Lower leg skin (tissue), 3 donors: ENCODE measurements around the gene SLC38A6.

Experiments used
- CTCF ChIP-seq, 3 donors: fragments of 450-650 bp; IDR thresholded peaks; one replicate each; pipeline ENCODE4 v1.5.1; 2016; ENCODE audit warnings: antibody characterized with exemption in 3 of 3, mild to moderate bottlenecking in 3 of 3, moderate library complexity in 2 of 3
- POLR2A ChIP-seq, 2 donors: fragments of 450-650 bp; IDR thresholded peaks; one replicate each; pipeline ENCODE4 v1.6.1; 2016 to 2017; ENCODE audit warnings: antibody characterized with exemption in 2 of 2, mild to moderate bottlenecking in 1 of 2, moderate library complexity in 1 of 2

GRCh38 chr14:60977847-60978246, 3.2 kb upstream of the SLC38A6 start:
- no peak for TF ChIP-seq CTCF (IDR thresholded peaks at IDR 0.05)
- TF ChIP-seq POLR2A (IDR thresholded peaks at IDR 0.05): no peak
